ENCODE measurements around the gene ZYG11A. TPM values are rescaled to one million over a fixed set of nuclear protein-coding genes. Genes with fewer than 3 reads are reported as not detected.

Gene ZYG11A
- total and polyA plus RNA-seq, 2 of the 13 experiments (the other 11 are each of a cell fraction or from before 2014, with no cell fraction given): not detected

GRCh38 chr1:52927212-52928014, 84.9 kb downstream of the ZYG11A start, which contains the start of gene SCP2 (continued):
- no peak for TF ChIP-seq DBP (CRISPR knock-in tag; IDR thresholded peaks at IDR 0.05; ENCODE audit: not compliant biosample characterization)
- no peak for TF ChIP-seq NKX3-1 (CRISPR knock-in tag; IDR thresholded peaks at IDR 0.05)
- TF ChIP-seq SIX1 (CRISPR knock-in tag; IDR thresholded peaks at IDR 0.05; ENCODE audit: borderline replicate concordance): no peak
- TF ChIP-seq POGZ (CRISPR knock-in tag; IDR thresholded peaks at IDR 0.05): no peak
- peak; percentile 51 for TF ChIP-seq YY1 (IDR thresholded peaks at IDR 0.05; ENCODE audit: insufficient read depth, insufficient replicate concordance, low read depth, low read length)
- TF ChIP-seq ARHGAP35 (CRISPR knock-in tag; IDR thresholded peaks at IDR 0.05; ENCODE audit: borderline replicate concordance): no peak
- no peak for TF ChIP-seq EP300 (IDR thresholded peaks at IDR 0.05; ENCODE audit: low read depth in 2 of 2, low read length in 2 of 2)
- TF ChIP-seq EP300 (CRISPR knock-in tag; IDR thresholded peaks at IDR 0.05; ENCODE audit: borderline replicate concordance): no peak
- TF ChIP-seq ZSCAN31 (CRISPR knock-in tag; IDR thresholded peaks at IDR 0.05; ENCODE audit: low read depth): no peak
- TF ChIP-seq ZNF432 (CRISPR knock-in tag; IDR thresholded peaks at IDR 0.05; ENCODE audit: borderline replicate concordance): no peak
- peak; percentile 14; the same call in 1 of the 2 replicates for TF ChIP-seq STAT6 (CRISPR knock-in tag; IDR thresholded peaks at IDR 0.05; ENCODE audit: borderline replicate concordance)
- peak; percentile 89; the same call in 1 of the 2 replicates for TF ChIP-seq ZNF275 (CRISPR knock-in tag; IDR thresholded peaks at IDR 0.05; ENCODE audit: borderline replicate concordance)
- peak; percentile 82; the same call in 1 of the 2 replicates for TF ChIP-seq ZNF563 (CRISPR knock-in tag; IDR thresholded peaks at IDR 0.05)
- peak; percentile 75; the same call in 1 of the 2 replicates for TF ChIP-seq KMT2A (CRISPR knock-in tag; IDR thresholded peaks at IDR 0.05)
- no peak for TF ChIP-seq ZNF143 (CRISPR knock-in tag; IDR thresholded peaks at IDR 0.05)
- TF ChIP-seq MED13 (CRISPR knock-in tag; IDR thresholded peaks at IDR 0.05): peak; percentile 53; the same call in 1 of the 2 replicates
- TF ChIP-seq GZF1 (CRISPR knock-in tag; IDR thresholded peaks at IDR 0.05): peak; percentile 74; the same call in 1 of the 2 replicates
- no peak for TF ChIP-seq TSC22D2 (CRISPR knock-in tag; IDR thresholded peaks at IDR 0.05; ENCODE audit: borderline replicate concordance)
- no peak for TF ChIP-seq SRSF1 (optimal IDR thresholded peaks at IDR 0.05; ENCODE audit: low read depth, low read length)
- TF ChIP-seq GPBP1L1 (CRISPR knock-in tag; IDR thresholded peaks at IDR 0.05): no peak
- peak; percentile 61; the same call in 1 of the 2 replicates for TF ChIP-seq MAX (IDR thresholded peaks at IDR 0.05)
- no peak for TF ChIP-seq NBN (conservative IDR thresholded peaks at IDR 0.05)
- TF ChIP-seq RARG (CRISPR knock-in tag; IDR thresholded peaks at IDR 0.05; ENCODE audit: low read depth): no peak

All from HepG2 (cell line).